Fibroblast of pulmonary artery (primary cell): ENCODE measurements around the gene DMKN.

Experiments
- DNase-seq: peaks from one replicate; pipeline ENCODE4 v3.0.0-alpha.2; 2010; ENCODE audit warnings: low read depth
- H3K4me3 ChIP-seq: replicated peaks from 2 replicates; pipeline ENCODE4 v1.5.1; 2011; ENCODE audit warnings: low read depth, mild to moderate bottlenecking, control low read depth, low read length, moderate library complexity
- TF ChIP-seq, protein P1 (sequence below): IDR thresholded peaks from 2 replicates; pipeline ENCODE4 v1.5.1; 2011; ENCODE audit warnings: mild to moderate bottlenecking, control low read depth, low read length, inconsistent platforms; ENCODE audit errors: missing control alignments

The DMKN gene

DNA sequence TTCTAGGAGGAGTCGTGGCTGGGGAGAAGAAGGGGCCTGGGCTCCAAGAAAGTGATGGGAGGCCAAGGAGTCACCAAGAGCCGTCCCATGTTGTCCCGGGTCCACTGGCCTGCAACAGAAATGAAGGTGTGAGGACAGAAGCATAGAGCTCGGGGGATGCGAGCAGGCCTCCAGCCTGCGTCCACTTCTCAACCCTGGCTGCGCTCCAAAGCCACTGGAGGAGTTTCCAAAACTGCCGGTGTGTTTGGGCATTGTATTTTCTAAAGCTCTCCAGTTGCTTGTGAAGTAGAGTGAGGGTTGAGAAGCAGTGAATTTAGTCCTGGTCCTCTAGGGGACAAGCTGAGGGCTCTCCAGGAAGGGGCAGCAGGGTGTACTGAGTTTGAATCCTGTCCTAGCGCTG lies 52.4 kb downstream of the DMKN start:
- TF ChIP-seq, protein P1, sequence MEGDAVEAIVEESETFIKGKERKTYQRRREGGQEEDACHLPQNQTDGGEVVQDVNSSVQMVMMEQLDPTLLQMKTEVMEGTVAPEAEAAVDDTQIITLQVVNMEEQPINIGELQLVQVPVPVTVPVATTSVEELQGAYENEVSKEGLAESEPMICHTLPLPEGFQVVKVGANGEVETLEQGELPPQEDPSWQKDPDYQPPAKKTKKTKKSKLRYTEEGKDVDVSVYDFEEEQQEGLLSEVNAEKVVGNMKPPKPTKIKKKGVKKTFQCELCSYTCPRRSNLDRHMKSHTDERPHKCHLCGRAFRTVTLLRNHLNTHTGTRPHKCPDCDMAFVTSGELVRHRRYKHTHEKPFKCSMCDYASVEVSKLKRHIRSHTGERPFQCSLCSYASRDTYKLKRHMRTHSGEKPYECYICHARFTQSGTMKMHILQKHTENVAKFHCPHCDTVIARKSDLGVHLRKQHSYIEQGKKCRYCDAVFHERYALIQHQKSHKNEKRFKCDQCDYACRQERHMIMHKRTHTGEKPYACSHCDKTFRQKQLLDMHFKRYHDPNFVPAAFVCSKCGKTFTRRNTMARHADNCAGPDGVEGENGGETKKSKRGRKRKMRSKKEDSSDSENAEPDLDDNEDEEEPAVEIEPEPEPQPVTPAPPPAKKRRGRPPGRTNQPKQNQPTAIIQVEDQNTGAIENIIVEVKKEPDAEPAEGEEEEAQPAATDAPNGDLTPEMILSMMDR = no peak
- DNase-seq = no peak
- H3K4me3 ChIP-seq = no peak overlapping the region

- TF ChIP-seq, protein P1 = no peak
- H3K4me3 ChIP-seq = no peak overlapping the region
- DNase-seq = no peak
Measured at GRCh38 chr19:35460608-35461007, 52.8 kb downstream of the DMKN start.

DNA sequence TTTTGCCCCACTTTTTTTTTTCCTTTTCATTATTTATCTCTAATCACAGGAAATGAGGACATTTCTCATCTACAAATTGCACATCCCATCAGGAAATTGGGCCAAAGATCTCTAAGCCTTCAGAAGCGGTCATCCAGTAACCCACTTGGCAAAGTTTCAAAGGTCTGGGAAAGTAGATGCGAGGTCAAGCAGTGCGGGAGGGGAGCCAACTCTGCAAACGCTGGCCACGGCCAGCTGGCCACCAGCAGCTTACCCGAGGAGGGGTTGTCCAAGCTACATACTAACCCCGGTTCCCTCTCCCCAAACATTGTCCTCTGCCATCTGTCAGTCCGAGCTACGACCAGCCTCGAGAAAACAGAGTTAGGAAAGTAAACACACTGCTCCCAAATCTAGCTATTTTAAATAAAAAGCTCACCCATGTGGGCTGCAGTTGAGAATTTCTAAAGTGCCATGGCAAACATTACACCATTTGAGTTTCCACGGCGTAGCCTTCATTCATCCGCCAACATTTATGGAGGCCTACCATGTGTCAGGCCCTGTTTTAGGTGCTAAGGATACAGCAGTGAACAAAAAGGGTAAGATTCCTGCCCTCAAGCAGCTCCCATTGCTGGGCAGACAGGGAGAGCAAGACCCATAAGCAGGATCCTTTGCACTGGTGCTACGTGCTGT lies 53.9 kb downstream of the DMKN start:
- DNase-seq = peak; percentile 41
- TF ChIP-seq, protein P1 = no peak
- no peak overlapping the region for H3K4me3 ChIP-seq

- no peak for DNase-seq
- TF ChIP-seq, protein P1 = no peak
- H3K4me3 ChIP-seq = no peak overlapping the region
Measured at GRCh38 chr19:35458731-35459391, 54.6 kb downstream of the DMKN start.

DNA sequence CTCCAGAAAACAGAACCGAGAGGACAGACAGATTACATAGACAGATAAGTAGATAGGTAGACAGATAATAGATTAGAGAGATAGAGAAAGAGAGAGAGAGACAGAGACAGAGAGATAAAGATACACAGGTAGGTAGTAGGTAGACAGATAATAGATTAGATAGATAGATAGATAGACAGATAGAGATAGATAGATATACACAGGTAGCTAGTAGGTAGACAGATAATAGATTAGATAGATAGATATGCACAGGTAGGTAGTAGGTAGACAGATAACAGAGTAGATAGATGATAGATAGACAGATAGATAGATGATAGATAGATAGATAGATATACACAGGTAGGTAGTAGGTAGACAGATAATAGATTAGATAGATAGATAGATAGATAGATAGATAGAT lies 55.3 kb downstream of the DMKN start:
- DNase-seq = no peak
- TF ChIP-seq, protein P1 = no peak
- no peak overlapping the region for H3K4me3 ChIP-seq

- DNase-seq = no peak
- TF ChIP-seq, protein P1 = no peak
- H3K4me3 ChIP-seq = no peak overlapping the region
Measured at GRCh38 chr19:35457173-35457572, 56.3 kb downstream of the DMKN start.

DNA sequence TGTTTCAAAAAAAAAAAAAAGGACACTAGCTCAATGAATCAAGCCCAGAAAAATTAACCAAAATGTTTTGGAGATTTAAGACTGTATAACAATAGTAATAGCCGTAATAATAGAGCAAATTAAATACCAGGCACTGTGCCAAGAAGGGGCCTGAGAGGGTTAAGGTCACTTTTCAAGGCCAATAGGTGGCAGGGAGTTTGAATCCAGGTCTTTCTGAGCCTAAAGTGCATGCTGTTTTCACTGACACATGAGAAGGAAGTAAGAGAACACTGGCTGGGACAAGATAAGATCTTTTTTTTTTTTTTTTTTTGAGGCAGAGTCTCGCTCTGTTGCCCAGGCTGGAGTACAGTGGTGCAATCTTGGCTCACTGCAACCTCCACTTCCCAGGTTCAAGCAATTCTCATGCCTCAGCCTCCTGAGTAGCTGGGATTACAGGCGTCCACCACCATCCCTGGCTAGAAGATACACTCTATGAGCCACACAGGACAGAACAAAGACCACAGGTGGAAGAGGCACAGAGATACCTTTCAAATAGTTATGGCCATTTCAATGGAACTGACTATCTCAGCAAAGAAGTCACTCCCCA lies 57.7 kb downstream of the DMKN start:
- H3K4me3 ChIP-seq = no peak overlapping the region
- no peak for DNase-seq

More for the DNA sequence above, 57.7 kb downstream of the DMKN start:
- TF ChIP-seq, protein P1 = no peak
